HepG2 (cell line): ENCODE data around the gene MED22. TPM values are rescaled to one million over a fixed set of nuclear protein-coding genes. Genes with fewer than 3 reads are reported as not detected.
A peak's percentile ranks its signal among the peaks of the same experiment; 100 is the strongest.
"Not testable (repeated sequence)": the region's sequence is repeated elsewhere in the genome, so short reads cannot be mapped to it uniquely, and the experiment has no call there.

ENCODE experiments used
- ATAC-seq: fragments of 200-7000 bp; cut with Tn5 transposase; 3 replicates; pipeline ENCODE4 v1.9.1; 2020; ENCODE audit warnings: mild to moderate bottlenecking, moderate library complexity
- BruUV-seq: library from RNA; stranded (reverse); fragments of 400-500 nt; replicated peaks from 2 replicates; lab custom pipeline; 2021; lab: Mats Ljungman, UMichigan
- CTCF ChIA-PET: fragments of 300-600 bp; formaldehyde crosslinking; extraction: SDS; loops from one replicate; lab custom pipeline; 2021; ENCODE audit warnings: low total read pairs, inconsistent platforms, low intra/inter-chr PET ratio; lab: Yijun Ruan, JAX
- POLR2A ChIA-PET: fragments of 350-600 bp; sonication (Branson Sonifier 250); formaldehyde crosslinking; loops from one replicate; lab custom pipeline; 2020; ENCODE audit warnings: antibody characterized with exemption, inconsistent platforms; lab: Yijun Ruan, JAX
- DNase-seq: peaks from one replicate; pipeline ENCODE4 v3.0.0-alpha.2; 2015; ENCODE audit warnings: low spot score
- FAIRE-seq: peaks from 3 replicates; lab custom pipeline; 2011; peaks lifted over from hg19 to GRCh38; lab: Jason Lieb, UNC
- H2AFZ ChIP-seq: one replicate; pipeline ENCODE4 v1.6.1; 2011; ENCODE audit warnings: low read length, inconsistent platforms
- H3K27ac ChIP-seq: fragments of 300-600 bp; 3 replicates; pipeline ENCODE4 v1.8.0; 2011; ENCODE audit warnings: mixed run types, mild to moderate bottlenecking, mixed read lengths, low read length, inconsistent platforms; ENCODE audit not compliant: insufficient read depth; ENCODE audit errors: extremely low read length
- H3K27me3 ChIP-seq, 2 experiments: fragments of 200-600 bp in 1 of 2; 2 replicates in 1 of 2; 3 replicates in 1 of 2; pipeline versions ENCODE4 v1.6.0 to v1.8.0; 2011; ENCODE audit warnings: low read length in 2 of 2, mild to moderate bottlenecking in 2 of 2, moderate library complexity in 2 of 2, inconsistent platforms in 1 of 2; ENCODE audit not compliant: insufficient read depth in 2 of 2, control insufficient read depth in 1 of 2
- H3K36me3 ChIP-seq, 2 experiments: fragments of 200-600 bp in 1 of 2; replicated peaks in 1 of 2; 2 replicates in 1 of 2; 3 replicates in 1 of 2; pipeline versions ENCODE4 v1.5.1 to v1.8.0; 2011; ENCODE audit warnings: low read length in 2 of 2, inconsistent platforms in 1 of 2; ENCODE audit not compliant: insufficient read depth in 2 of 2, control insufficient read depth in 1 of 2
- H3K4me1 ChIP-seq: 2 replicates; pipeline ENCODE4 v1.5.1; 2012; ENCODE audit warnings: low read length, inconsistent platforms; ENCODE audit not compliant: insufficient read depth
- H3K4me2 ChIP-seq: 2 replicates; pipeline ENCODE4 v1.6.0; 2011; ENCODE audit warnings: low read depth, low read length, inconsistent platforms
- H3K4me3 ChIP-seq, 3 experiments: fragments of 200-600 bp in 1 of 3; sonication (generic), shearing (Covaris generic) in 1 of 3; replicated peaks in 1 of 3; 2 replicates each; pipeline ENCODE4 v1.5.1; 2011 to 2016; ENCODE audit warnings: low read length in 3 of 3, inconsistent platforms in 2 of 3, low read depth in 2 of 3, mild to moderate bottlenecking in 2 of 3, control low read depth in 1 of 3, mixed read lengths in 1 of 3; ENCODE audit not compliant: insufficient read depth in 1 of 3
- H3K79me2 ChIP-seq: one replicate; pipeline ENCODE4 v1.6.1; 2011; ENCODE audit warnings: low read length, inconsistent platforms; ENCODE audit not compliant: insufficient read depth
- H3K9ac ChIP-seq: 2 replicates; pipeline ENCODE4 v1.6.0; 2011; ENCODE audit warnings: mild to moderate bottlenecking, low read depth, low read length, inconsistent platforms; ENCODE audit not compliant: insufficient read depth
- H3K9me3 ChIP-seq: 2 replicates; pipeline ENCODE4 v1.5.1; 2012; ENCODE audit warnings: mild to moderate bottlenecking, low read length
- H4K20me1 ChIP-seq: 2 replicates; pipeline ENCODE4 v1.6.0; 2011; ENCODE audit warnings: inconsistent platforms, mild to moderate bottlenecking, low read length, moderate library complexity; ENCODE audit not compliant: insufficient read depth
- CEBPG ChIP-seq: IDR thresholded peaks from 2 replicates; pipeline ENCODE4 v1.6.1; 2016
- RBM39 ChIP-seq: fragments of 200-400 bp; formaldehyde crosslinking; IDR thresholded peaks from one replicate; pipeline ENCODE4 v1.6.1; 2018; ENCODE audit warnings: antibody characterized with exemption, mild to moderate bottlenecking, low read depth, low read length; ENCODE audit not compliant: poor library complexity, severe bottlenecking
- ZFP90 ChIP-seq: sonication (generic); formaldehyde crosslinking; IDR thresholded peaks from 2 replicates; pipeline ENCODE4 v1.8.0; 2022; ENCODE audit warnings: missing genetic modification reagents, mild to moderate bottlenecking, inconsistent platforms, borderline replicate concordance
- ZNF670 ChIP-seq: sonication (generic); formaldehyde crosslinking; IDR thresholded peaks from 2 replicates; pipeline ENCODE4 v1.8.0; 2022; ENCODE audit warnings: mild to moderate bottlenecking, missing genetic modification reagents, borderline replicate concordance
- ZSCAN30 ChIP-seq: sonication (generic); formaldehyde crosslinking; IDR thresholded peaks from 2 replicates; pipeline ENCODE4 v1.5.0; 2020; ENCODE audit warnings: mild to moderate bottlenecking, missing genetic modification reagents
- WGBS: methylation state at CpG from one replicate; pipeline ENCODE4 v1.1.6; 2017; ENCODE audit warnings: low lambda C conversion rate; 5-methylcytosine and 5-hydroxymethylcytosine counted together
- in situ Hi-C: cut with HindIII; loops from 2 replicates; pipeline ENCODE4 v1.10.0; 2017; ENCODE audit warnings: low pct_unique_long_range_greater_than_20kb; ENCODE audit not compliant: extremely low pct_ligation_motif_present
- intact Hi-C: fragments of 100-400 bp; cut with micrococcal nuclease; formaldehyde crosslinking; loops from one replicate; pipeline ENCODE4 v1.10.0; 2022; ENCODE audit not compliant: unreplicated experiment
- polyA plus RNA-seq, 8 experiments: library from polyadenylated mRNA; depleted of rRNA in 3 of 8; stranded (reverse) in 7 of 8; unstranded in 1 of 8; fragments of >200 nt; fragmentation: Illumina TruSeq in 4 of 8; extraction: Trizol in 4 of 8; gene quantifications; 2 replicates each; pipeline versions ENCODE4 v1.2.1 to v1.2.3, GENCODE V29; 2011 to 2016; ENCODE audit warnings: low read depth in 4 of 8, missing spikeins in 1 of 8, mixed read lengths in 1 of 8; ENCODE audit not compliant: insufficient read depth in 1 of 8
- total RNA-seq, 5 experiments: library from RNA; depleted of rRNA; stranded (reverse); fragments of >200 nt; fragmentation: Illumina TruSeq; extraction: Trizol; gene quantifications; 2 replicates each; pipeline ENCODE4 v1.2.3, GENCODE V29; 2016; ENCODE audit warnings: low read depth in 1 of 5
- TF ChIP-seq, protein P1 (sequence below): sonication (generic); formaldehyde crosslinking; IDR thresholded peaks from 2 replicates; pipeline ENCODE4 v1.8.1; 2023; ENCODE audit warnings: mild to moderate bottlenecking, moderate library complexity, missing genetic modification reagents

The MED22 gene
- total and polyA plus RNA-seq, 2 of the 13 experiments (the other 11 are each of a cell fraction or from before 2014, with no cell fraction given): 15.8 to 22.1 TPM

DNA sequence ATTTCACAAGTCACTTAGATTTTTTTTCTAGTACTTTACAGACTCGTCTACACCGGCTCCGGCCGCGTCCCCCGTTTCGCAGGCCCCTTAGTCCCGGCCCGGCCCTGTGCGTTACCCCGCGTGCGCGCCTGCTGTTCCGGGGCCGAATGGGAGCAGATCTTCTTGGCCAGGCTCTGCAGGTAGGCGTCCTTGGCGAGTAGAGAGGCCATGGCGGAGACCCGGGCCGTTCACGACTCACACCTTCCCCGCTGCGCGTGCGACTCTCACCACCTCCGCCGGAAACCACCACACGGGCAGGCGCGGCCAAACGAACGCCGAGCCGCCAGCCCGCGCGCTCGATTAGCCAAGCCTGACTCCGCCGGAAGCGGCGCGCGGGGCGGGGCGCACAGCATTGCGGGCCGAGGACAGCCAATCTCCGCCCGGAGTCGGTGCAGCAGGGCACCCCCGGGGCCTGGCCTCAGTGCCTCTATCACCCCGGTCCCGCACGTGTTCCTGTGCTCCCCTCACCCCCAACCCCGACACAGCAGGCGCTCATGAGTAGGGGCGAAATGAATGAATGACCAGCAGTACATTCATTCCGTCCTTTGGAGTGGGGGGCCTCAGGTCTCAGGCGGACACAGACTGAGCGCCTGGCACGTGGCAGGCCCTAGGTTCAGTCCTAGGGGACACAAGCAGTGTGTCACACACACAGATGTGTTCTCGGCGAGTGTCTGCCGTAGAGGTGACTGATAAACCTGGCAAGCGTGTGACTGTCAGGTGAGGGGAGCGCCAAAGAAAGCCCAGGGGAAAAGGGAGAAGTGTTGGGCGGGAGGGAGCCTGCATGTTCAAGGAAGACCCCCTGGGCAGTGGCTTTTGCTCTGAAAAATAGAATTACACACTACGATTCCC is 11.8 kb downstream of the MED22 start, which contains the start of gene SURF6 (continued):
- TF ChIP-seq RBM39: peak; percentile 97
- TF ChIP-seq, protein P1, sequence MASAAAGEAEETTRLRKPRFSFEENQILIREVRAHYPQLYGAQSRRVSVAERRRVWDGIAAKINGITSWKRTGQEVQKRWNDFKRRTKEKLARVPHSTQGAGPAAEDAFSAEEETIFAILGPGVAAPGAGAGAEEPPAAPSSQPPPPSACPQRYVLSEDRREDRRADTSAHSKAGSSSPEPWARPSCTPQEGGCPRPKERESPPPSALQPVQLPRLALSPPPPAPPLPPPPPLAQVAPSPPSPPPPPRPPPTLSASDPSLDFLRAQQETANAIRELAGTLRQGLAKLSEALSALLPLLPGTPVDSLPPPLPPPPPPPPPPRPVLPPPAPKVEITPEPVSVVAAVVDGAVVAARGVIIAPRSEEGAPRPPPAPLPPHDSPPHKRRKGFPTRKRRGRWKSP: peak; percentile 77; the same call in 1 of the 2 replicates
- TF ChIP-seq ZFP90 (CRISPR knock-in tag): no peak; the same call in 1 of the 2 replicates
- no peak; the same call in 1 of the 2 replicates for TF ChIP-seq ZSCAN30
- TF ChIP-seq ZNF670: peak; percentile 84; the same call in 1 of the 2 replicates
- TF ChIP-seq, all 625 proteins: peak for 399

DNA sequence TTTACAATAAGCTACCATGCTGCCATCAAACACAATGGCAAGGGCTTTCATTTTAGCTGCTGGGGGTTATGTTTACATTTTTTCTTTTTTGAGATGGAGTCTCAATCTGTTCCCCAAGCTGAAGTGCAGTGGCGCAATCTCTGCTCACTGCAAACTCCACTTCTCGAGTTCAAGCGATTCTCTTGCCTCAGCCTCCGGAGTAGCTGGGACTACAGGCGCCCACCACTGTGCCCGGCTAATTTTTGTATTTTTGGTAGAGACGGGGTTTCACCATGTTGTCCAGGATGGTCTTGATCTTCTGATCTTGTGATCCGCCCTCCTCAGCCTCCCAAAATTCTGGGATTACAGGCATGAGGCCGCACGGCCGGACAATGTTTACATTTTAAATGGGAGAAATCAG is 13.0 kb downstream of the MED22 start:
- Histone ChIP-seq H3K36me3 (peaks cover 18 to 45% of the 10 kb centered on the region in 2 experiments; a peak in 4 of 5 replicates), H3K4me2 (peak overlapping the region; percentile 85), H3K4me3 (peak overlapping the region; percentile 82 to 91 (median 84)), H3K79me2 (peaks cover 26% of the 10 kb centered on the region), H3K9ac (peak overlapping the region; percentile 91), H3K4me1 (peaks cover 22% of the 10 kb centered on the region)
- TF ChIP-seq CEBPG (CRISPR knock-in tag): 0 out of 2 replicates have a peak, but pooled peaks have one; percentile 34
- H3K9me3 ChIP-seq, CTCF ChIA-PET, H4K20me1 ChIP-seq, H3K27me3 ChIP-seq, FAIRE-seq, H2AFZ ChIP-seq, BruUV-seq, intact Hi-C loops, DNase-seq, H3K27ac ChIP-seq, ATAC-seq: not testable (repeated sequence)
- 35% methylated on average over 11 of the region's 11 CpGs for WGBS
- POLR2A ChIA-PET: interaction anchor here (1.6 kb wide), 1 partner anchor 13 kb away, joined by 7 read pairs; the partner anchor contains the start of genes MED22 and RPL7A
- in situ Hi-C loops: loop anchor here (5.0 kb wide), 1 partner anchor 148 kb away; no protein-coding TSS in a partner anchor
